CD14-positive monocyte (primary cell): Measurements from ENCODE around the gene GIT2. TPM values are rescaled to one million over a fixed set of nuclear protein-coding genes. Genes with fewer than 3 reads are reported as not detected.

Experiments
- DNase-seq, 3 donors: peaks; one replicate each; pipeline ENCODE4 v3.0.0-alpha.2; 2011 to 2022
- H2AFZ ChIP-seq: 2 replicates; pipeline ENCODE4 v1.6.0; 2012; ENCODE audit warnings: mild to moderate bottlenecking, low read depth, low read length, inconsistent platforms; ENCODE audit not compliant: insufficient read depth, poor library complexity, severe bottlenecking
- H3K27ac ChIP-seq, 2 donors: 1 replicate in 1 of 2; 2 replicates in 1 of 2; pipeline ENCODE4 v1.5.1; 2012 to 2013; ENCODE audit warnings: low read length in 2 of 2, control low read depth in 1 of 2, inconsistent platforms in 1 of 2, low read depth in 1 of 2, mild to moderate bottlenecking in 1 of 2
- H3K27me3 ChIP-seq, 2 donors: one replicate each; pipeline versions ENCODE4 v1.6.0 to v1.6.1; 2011 to 2013; ENCODE audit warnings: low read length in 2 of 2; ENCODE audit not compliant: control insufficient read depth in 2 of 2, insufficient read depth in 2 of 2
- H3K36me3 ChIP-seq, 2 donors: replicated peaks in 1 of 2; 1 replicate in 1 of 2; 2 replicates in 1 of 2; pipeline versions ENCODE4 v1.5.1 to v1.6.1; 2012 to 2013; ENCODE audit warnings: low read length in 2 of 2, control low read depth in 1 of 2, inconsistent platforms in 1 of 2, mild to moderate bottlenecking in 1 of 2; ENCODE audit not compliant: insufficient read depth in 2 of 2, control insufficient read depth in 1 of 2
- H3K4me1 ChIP-seq, 2 donors: 1 replicate in 1 of 2; 2 replicates in 1 of 2; pipeline versions ENCODE4 v1.5.1 to v1.6.1; 2012 to 2013; ENCODE audit warnings: low read length in 2 of 2, control low read depth in 1 of 2, inconsistent platforms in 1 of 2, mild to moderate bottlenecking in 1 of 2, moderate library complexity in 1 of 2; ENCODE audit not compliant: insufficient read depth in 2 of 2, control insufficient read depth in 1 of 2
- H3K4me2 ChIP-seq: replicated peaks from 2 replicates; pipeline ENCODE3; 2012; ENCODE audit warnings: low read length, moderate library complexity, mild to moderate bottlenecking; ENCODE audit not compliant: poor library complexity, severe bottlenecking; ENCODE audit errors: extremely low read depth
- H3K4me3 ChIP-seq, 3 experiments: fragments of 200-600 bp in 1 of 3; sonication (generic) in 1 of 3; replicated peaks in 1 of 3; 1 replicate in 2 of 3; 2 replicates in 1 of 3; pipeline ENCODE4 v1.5.1; 2011 to 2013; ENCODE audit warnings: low read length in 3 of 3, mild to moderate bottlenecking in 3 of 3, control low read depth in 2 of 3, low read depth in 2 of 3, inconsistent platforms in 1 of 3, moderate library complexity in 1 of 3
- H3K79me2 ChIP-seq: 2 replicates; pipeline ENCODE4 v1.6.0; 2012; ENCODE audit warnings: mild to moderate bottlenecking, control low read depth, inconsistent platforms, low read length, moderate library complexity; ENCODE audit not compliant: insufficient read depth
- H3K9ac ChIP-seq: 2 replicates; pipeline ENCODE4 v1.6.0; 2017; ENCODE audit warnings: low read length, mild to moderate bottlenecking; ENCODE audit not compliant: insufficient read depth, poor library complexity, severe bottlenecking
- H3K9me3 ChIP-seq, 2 donors: replicated peaks in 1 of 2; 1 replicate in 1 of 2; 2 replicates in 1 of 2; pipeline versions ENCODE4 v1.5.1 to v1.6.1; 2012 to 2013; ENCODE audit warnings: low read length in 2 of 2, control low read depth in 1 of 2; ENCODE audit not compliant: control insufficient read depth in 1 of 2, insufficient read depth in 1 of 2
- H4K20me1 ChIP-seq: 2 replicates; pipeline ENCODE4 v1.6.0; 2012; ENCODE audit warnings: mild to moderate bottlenecking, low read length, control low read depth, moderate library complexity; ENCODE audit not compliant: insufficient read depth
- H3K27ac Mint-ChIP-seq, 7 donors: one replicate each; pipeline ENCODE4 v1.8.0; 2020; ENCODE audit warnings: mild to moderate bottlenecking in 7 of 7, mixed read lengths in 7 of 7, moderate library complexity in 6 of 7, inconsistent platforms in 2 of 7
- H3K27me3 Mint-ChIP-seq, 3 donors: one replicate each; pipeline ENCODE4 v1.8.0; 2021 to 2022; ENCODE audit warnings: low read depth in 3 of 3, mild to moderate bottlenecking in 3 of 3, mixed read lengths in 3 of 3, moderate library complexity in 3 of 3, inconsistent platforms in 1 of 3
- H3K36me3 Mint-ChIP-seq, 2 donors: one replicate each; pipeline ENCODE4 v1.8.0; 2020; ENCODE audit warnings: mixed read lengths in 2 of 2, inconsistent platforms in 1 of 2, mild to moderate bottlenecking in 1 of 2
- H3K4me1 Mint-ChIP-seq: one replicate; pipeline ENCODE4 v1.8.0; 2020; ENCODE audit warnings: mild to moderate bottlenecking, mixed read lengths
- H3K4me3 Mint-ChIP-seq, 2 donors: one replicate each; pipeline ENCODE4 v1.8.0; 2020; ENCODE audit warnings: mild to moderate bottlenecking in 2 of 2, mixed read lengths in 2 of 2, moderate library complexity in 1 of 2
- H3K9me3 Mint-ChIP-seq, 7 donors: one replicate each; pipeline ENCODE4 v1.8.0; 2020 to 2022; ENCODE audit warnings: mixed read lengths in 7 of 7, mild to moderate bottlenecking in 6 of 7, moderate library complexity in 6 of 7, inconsistent platforms in 2 of 7
- WGBS: methylation state at CpG from one replicate; pipeline ENCODE4 v1.1.5; 2013; ENCODE audit warnings: missing lambda C conversion rate; ENCODE audit not compliant: insufficient coverage; 5-methylcytosine and 5-hydroxymethylcytosine counted together
- intact Hi-C, 2 donors: fragments of 100-400 bp; cut with micrococcal nuclease; formaldehyde crosslinking; loops; one replicate each; pipeline versions ENCODE4 v1.15.0 to v1.15.1; 2023
- polyA plus RNA-seq, 3 donors: library from polyadenylated mRNA; depleted of rRNA in 1 of 3; unstranded in 2 of 3; stranded (reverse) in 1 of 3; fragments of 300-500 nt in 2 of 3; fragments of >200 nt in 1 of 3; fragmentation: Illumina TruSeq in 2 of 3; gene quantifications; 1 replicate in 2 of 3; 2 replicates in 1 of 3; pipeline ENCODE4 v1.2.3, GENCODE V29; 2012 to 2021
- TF ChIP-seq, protein P1 (sequence below): fragments of 200-600 bp; IDR thresholded peaks from one replicate; pipeline ENCODE4 v1.8.0; 2022; ENCODE audit warnings: antibody characterized with exemption, mild to moderate bottlenecking

Gene GIT2
- polyA plus RNA-seq, 3 donors: 75.8 to 139 (median 98.8) TPM

DNA sequence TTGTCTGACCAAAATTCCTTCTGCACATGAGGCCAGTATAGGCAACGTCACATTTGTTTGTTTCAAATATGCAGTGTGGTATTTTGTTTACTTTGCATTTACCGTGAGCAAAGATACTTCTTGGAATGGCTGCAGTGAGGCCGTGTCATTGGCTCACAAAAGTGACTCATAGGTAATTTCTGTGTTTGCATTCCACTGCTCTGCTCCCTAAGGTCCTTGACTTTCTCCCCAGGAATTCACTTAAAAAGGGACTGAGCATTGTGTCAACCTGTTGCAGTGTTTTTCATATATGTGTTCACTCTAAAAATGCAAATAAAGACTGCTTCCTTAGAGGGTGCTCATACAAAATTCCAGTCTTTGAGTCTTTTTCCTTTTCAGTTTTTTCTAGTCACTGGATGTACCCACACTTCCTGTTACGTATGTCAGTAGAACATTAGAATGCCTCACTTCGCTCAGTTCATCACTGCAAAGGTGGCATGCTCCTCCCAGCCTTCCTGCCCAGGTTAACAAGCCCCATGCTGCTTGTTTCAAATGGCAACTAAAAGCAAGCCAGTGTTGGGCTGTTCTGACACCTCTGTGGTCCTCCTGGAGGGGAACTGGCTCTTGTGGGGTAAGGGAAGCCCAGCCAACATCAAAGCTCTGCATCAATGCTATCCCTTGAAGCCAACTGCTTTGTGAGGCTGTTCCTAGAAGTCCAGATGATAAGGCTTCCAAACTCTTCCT, 43.1 kb upstream of the GIT2 start:
- WGBS: no CpG with 5 or more reads among the region's 5 CpGs
- peak in 1 of 3 donors; percentile 41 for DNase-seq
- Mint-ChIP-seq H3K4me1 (peaks cover 23% of the 10 kb centered on the region), H3K36me3 (peaks cover 60 to 72% of the 10 kb centered on the region in 2 donors), H3K27ac (peak overlapping the region; percentile 58 to 89 (median 82)), H3K27me3 (no peaks in the 10 kb centered on the region), H3K4me3 (no peak overlapping the region), H3K9me3 (no peaks in the 10 kb centered on the region)
- Histone ChIP-seq H4K20me1 (peaks cover 55% of the 10 kb centered on the region), H3K27ac (peak overlapping the region in 1 of 2 donors; percentile 75), H3K4me2 (no peak overlapping the region), H3K79me2 (peaks cover 25% of the 10 kb centered on the region), H3K9me3 (no peaks in the 10 kb centered on the region), H3K4me3 (no peak overlapping the region), H3K9ac (no peak overlapping the region), H3K36me3 (peaks cover 54 to 73% of the 10 kb centered on the region in 2 donors), H2AFZ (no peak overlapping the region), H3K27me3 (no peaks in the 10 kb centered on the region), H3K4me1 (peaks cover 15 to 18% of the 10 kb centered on the region in 2 donors)
- intact Hi-C loops: no loop called here
- TF ChIP-seq, protein P1, sequence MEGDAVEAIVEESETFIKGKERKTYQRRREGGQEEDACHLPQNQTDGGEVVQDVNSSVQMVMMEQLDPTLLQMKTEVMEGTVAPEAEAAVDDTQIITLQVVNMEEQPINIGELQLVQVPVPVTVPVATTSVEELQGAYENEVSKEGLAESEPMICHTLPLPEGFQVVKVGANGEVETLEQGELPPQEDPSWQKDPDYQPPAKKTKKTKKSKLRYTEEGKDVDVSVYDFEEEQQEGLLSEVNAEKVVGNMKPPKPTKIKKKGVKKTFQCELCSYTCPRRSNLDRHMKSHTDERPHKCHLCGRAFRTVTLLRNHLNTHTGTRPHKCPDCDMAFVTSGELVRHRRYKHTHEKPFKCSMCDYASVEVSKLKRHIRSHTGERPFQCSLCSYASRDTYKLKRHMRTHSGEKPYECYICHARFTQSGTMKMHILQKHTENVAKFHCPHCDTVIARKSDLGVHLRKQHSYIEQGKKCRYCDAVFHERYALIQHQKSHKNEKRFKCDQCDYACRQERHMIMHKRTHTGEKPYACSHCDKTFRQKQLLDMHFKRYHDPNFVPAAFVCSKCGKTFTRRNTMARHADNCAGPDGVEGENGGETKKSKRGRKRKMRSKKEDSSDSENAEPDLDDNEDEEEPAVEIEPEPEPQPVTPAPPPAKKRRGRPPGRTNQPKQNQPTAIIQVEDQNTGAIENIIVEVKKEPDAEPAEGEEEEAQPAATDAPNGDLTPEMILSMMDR: no peak

DNA sequence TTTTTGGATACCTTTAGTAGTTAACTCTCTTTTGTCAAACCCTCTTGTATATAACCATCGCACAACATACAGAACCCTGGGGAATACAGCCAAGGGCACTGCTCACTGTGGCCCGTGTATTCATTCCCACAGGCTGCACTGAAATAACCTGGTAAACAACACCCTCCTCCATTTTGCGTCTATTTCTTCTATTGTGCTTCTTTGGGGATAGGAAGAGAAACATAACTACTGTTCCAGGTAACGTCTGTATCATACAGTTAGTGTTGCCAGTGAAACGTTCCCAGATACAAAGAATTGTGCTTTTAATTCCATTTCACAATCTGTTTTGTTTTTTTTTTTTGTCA, 42.5 kb upstream of the GIT2 start:
- Histone ChIP-seq H4K20me1 (peaks cover 55% of the 10 kb centered on the region), H2AFZ (no peak overlapping the region), H3K79me2 (peaks cover 25% of the 10 kb centered on the region), H3K4me3 (no peak overlapping the region), H3K36me3 (peaks cover 59 to 78% of the 10 kb centered on the region in 2 donors), H3K27me3 (no peaks in the 10 kb centered on the region), H3K27ac (peak overlapping the region in 1 of 2 donors; percentile 75), H3K4me1 (peaks cover 15 to 18% of the 10 kb centered on the region in 2 donors), H3K9ac (no peak overlapping the region), H3K4me2 (no peak overlapping the region), H3K9me3 (no peaks in the 10 kb centered on the region)
- Mint-ChIP-seq H3K36me3 (peaks cover 64 to 74% of the 10 kb centered on the region in 2 donors), H3K4me1 (peaks cover 23% of the 10 kb centered on the region), H3K27me3 (no peaks in the 10 kb centered on the region), H3K9me3 (no peaks in the 10 kb centered on the region), H3K27ac (peak overlapping the region in 2 of 7 donors; percentile 45 to 79), H3K4me3 (no peak overlapping the region)
- TF ChIP-seq, protein P1: no peak
- WGBS: 89% methylated on average over 1 of the region's 5 CpGs
- intact Hi-C loops: no loop called here
- no peak for DNase-seq
